ENCODE data around the gene SRSF4. TPM values are rescaled to one million over a fixed set of nuclear protein-coding genes. Genes with fewer than 3 reads are reported as not detected.

Gene SRSF4
- total RNA-seq, 6 experiments from 2014 or later: 25.6 to 42.1 (median 33.0) TPM

GRCh38 chr1:29105822-29106221 lies 75.9 kb downstream of the SRSF4 start:
- H3K9me3 ChIP-seq: no peaks in the 10 kb centered on the region
- no peak for TF ChIP-seq POLR2A (IDR thresholded peaks at IDR 0.05)
- no peaks in the 10 kb centered on the region for H3K27me3 ChIP-seq
- peak overlapping the region; percentile 12 to 83 (median 57) for H3K27ac ChIP-seq
- intact Hi-C loops (cut with DNase I): no loop called here
- DNase-seq (peak; percentile 61 to 76 (median 71)), ATAC-seq (peak; percentile 95 to 97 (median 96))
- H3K4me3 ChIP-seq: peak overlapping the region in 1 of 3 donors; percentile 20
- H3K36me3 ChIP-seq: peaks cover 0 to 20% (median 3%) of the 10 kb centered on the region in 4 donors
- H3K4me1 ChIP-seq: peaks cover 0 to 15% (median 0%) of the 10 kb centered on the region in 4 donors
- 48% methylated on average over 6 of the region's 6 CpGs for WGBS (ENCODE audit: insufficient coverage, low coverage, low lambda C conversion rate, missing lambda C conversion rate)

DNA sequence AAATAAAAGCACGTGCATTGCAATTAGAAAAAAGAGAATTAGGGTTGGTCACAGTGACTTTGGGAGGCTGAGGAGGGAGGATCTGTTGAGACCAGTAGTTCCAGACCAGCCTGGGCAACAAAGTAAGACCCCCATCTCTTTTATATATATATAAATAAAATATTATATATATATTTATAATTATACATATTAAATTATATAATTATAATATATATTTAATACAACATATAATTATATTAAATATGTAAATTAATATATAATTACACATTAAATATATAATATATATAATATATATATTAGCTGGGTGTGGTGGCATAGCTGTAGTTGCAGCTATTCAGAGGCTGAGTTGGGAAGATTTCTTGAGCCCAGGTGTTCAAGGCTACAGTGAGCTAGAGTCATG lies 81.2 kb downstream of the SRSF4 start:
- H3K4me1 ChIP-seq: peaks cover 0 to under 1% (median 0%) of the 10 kb centered on the region in 4 donors
- no peak overlapping the region for H3K27ac ChIP-seq
- no peak overlapping the region for H3K4me3 ChIP-seq
- TF ChIP-seq, protein P1, sequence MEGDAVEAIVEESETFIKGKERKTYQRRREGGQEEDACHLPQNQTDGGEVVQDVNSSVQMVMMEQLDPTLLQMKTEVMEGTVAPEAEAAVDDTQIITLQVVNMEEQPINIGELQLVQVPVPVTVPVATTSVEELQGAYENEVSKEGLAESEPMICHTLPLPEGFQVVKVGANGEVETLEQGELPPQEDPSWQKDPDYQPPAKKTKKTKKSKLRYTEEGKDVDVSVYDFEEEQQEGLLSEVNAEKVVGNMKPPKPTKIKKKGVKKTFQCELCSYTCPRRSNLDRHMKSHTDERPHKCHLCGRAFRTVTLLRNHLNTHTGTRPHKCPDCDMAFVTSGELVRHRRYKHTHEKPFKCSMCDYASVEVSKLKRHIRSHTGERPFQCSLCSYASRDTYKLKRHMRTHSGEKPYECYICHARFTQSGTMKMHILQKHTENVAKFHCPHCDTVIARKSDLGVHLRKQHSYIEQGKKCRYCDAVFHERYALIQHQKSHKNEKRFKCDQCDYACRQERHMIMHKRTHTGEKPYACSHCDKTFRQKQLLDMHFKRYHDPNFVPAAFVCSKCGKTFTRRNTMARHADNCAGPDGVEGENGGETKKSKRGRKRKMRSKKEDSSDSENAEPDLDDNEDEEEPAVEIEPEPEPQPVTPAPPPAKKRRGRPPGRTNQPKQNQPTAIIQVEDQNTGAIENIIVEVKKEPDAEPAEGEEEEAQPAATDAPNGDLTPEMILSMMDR (IDR thresholded peaks at IDR 0.05): no peak
- TF ChIP-seq POLR2A (IDR thresholded peaks at IDR 0.05): no peak
- peaks cover 0 to 11% (median 5%) of the 10 kb centered on the region in 4 donors for H3K36me3 ChIP-seq
- ATAC-seq: no peak
- H3K27me3 ChIP-seq: no peaks in the 10 kb centered on the region
- intact Hi-C loops (cut with DNase I): no loop called here
- no peak for DNase-seq
- H3K9me3 ChIP-seq: no peaks in the 10 kb centered on the region
- WGBS (ENCODE audit: insufficient coverage, low coverage, low lambda C conversion rate, missing lambda C conversion rate): 80% methylated on average over 1 of the region's 1 CpG

DNA sequence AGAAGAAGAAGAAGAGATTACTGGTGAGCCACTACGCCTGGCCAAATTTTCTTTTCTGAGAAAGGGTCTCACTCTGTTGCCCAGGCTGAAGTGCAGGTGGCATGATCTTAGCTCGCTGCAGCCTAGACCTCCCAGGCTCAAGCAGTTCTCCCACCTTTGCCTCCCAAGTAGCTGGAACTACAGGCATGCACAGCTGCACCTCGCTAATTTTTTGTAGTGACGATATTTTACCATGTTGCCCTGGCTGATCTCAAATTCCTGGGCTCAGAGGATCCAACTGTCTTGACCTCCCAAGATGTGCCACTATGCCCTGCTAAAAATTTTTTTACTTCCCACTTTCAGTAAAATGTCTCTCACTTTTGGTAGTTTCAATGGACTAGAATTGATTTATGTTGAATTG lies 82.4 kb downstream of the SRSF4 start:
- no peak for DNase-seq
- Histone ChIP-seq H3K27me3 (no peaks in the 10 kb centered on the region), H3K27ac (no peak overlapping the region), H3K4me1 (no peaks in the 10 kb centered on the region), H3K9me3 (no peaks in the 10 kb centered on the region), H3K36me3 (peaks cover 0 to 11% (median 5%) of the 10 kb centered on the region in 4 donors), H3K4me3 (no peak overlapping the region)
- no peak for ATAC-seq
- intact Hi-C loops (cut with DNase I): no loop called here
- TF ChIP-seq, protein P1 (IDR thresholded peaks at IDR 0.05): no peak
- TF ChIP-seq POLR2A (IDR thresholded peaks at IDR 0.05): no peak
- 50% methylated on average over 2 of the region's 4 CpGs for WGBS (ENCODE audit: insufficient coverage, low coverage, low lambda C conversion rate, missing lambda C conversion rate)

Small RNA genes lying within 50 kb of the gene (small RNA-seq; reads per million reads assigned to genes)
- 0 reads per million in 2 experiments for gene RF02271

Other genes with a start within 250 kb of the SRSF4 start
- gene TMEM200B, start 58.0 kb downstream of the SRSF4 start, total RNA-seq: 1 to 10 TPM in 4 of 6 experiments, under 1 TPM in 2; 0.83 to 4.5 (median 1.4) TPM
- 10 to 100 TPM; 13.1 to 22.1 (median 15.7) TPM for gene MECR, start 49.0 kb upstream of the SRSF4 start, total RNA-seq
- 10 to 100 TPM in 4 of 6 experiments, 1 to 10 TPM in 2; 4.8 to 22.3 (median 14.5) TPM for gene PTPRU, start 54.6 kb upstream of the SRSF4 start, total RNA-seq

Measured in right lobe of liver (tissue), 6 donors.